ENCODE measurements around the gene CISH.

CISH gene

GRCh38 chr3:50564321-50564720 is 47.3 kb downstream of the CISH start:
- H3K27me3 Mint-ChIP-seq: no peaks in the 10 kb centered on the region
- H3K9me3 Mint-ChIP-seq: no peaks in the 10 kb centered on the region
- ATAC-seq (replicated peaks; ENCODE audit: extremely low read depth, poor library complexity, severe bottlenecking) (no peak), DNase-seq (ENCODE audit: low spot score in 2 of 2) (no peak)
- H3K27ac Mint-ChIP-seq (ENCODE audit: low read depth): no peak overlapping the region
- H3K4me1 Mint-ChIP-seq: peaks cover 35% of the 10 kb centered on the region
- peaks cover 12% of the 10 kb centered on the region for H3K36me3 Mint-ChIP-seq (ENCODE audit: insufficient read depth)
- H3K4me3 Mint-ChIP-seq: no peak overlapping the region

DNA sequence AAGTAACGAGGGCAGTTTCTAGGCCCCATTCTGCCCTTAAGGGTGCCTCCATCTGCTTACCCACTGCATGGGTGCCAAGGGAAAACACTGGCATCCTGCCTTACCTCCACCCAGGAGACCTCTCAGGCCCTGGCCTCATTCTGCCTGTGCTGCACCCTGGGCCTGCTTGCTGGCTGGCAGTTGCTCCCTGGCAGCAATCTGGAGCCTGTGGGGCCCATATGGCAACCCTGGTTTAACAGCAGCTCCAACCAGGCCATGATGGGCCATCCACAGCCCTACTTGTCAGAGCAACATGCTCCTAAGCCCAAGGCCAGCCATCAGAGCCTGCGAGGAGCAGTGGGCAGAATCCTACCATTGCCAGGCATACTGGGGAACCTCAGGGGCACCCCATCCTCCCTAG is 47.7 kb downstream of the CISH start:
- Mint-ChIP-seq H3K9me3 (no peaks in the 10 kb centered on the region), H3K27ac (ENCODE audit: low read depth) (no peak overlapping the region), H3K27me3 (no peaks in the 10 kb centered on the region), H3K4me3 (no peak overlapping the region), H3K36me3 (ENCODE audit: insufficient read depth) (peaks cover 12% of the 10 kb centered on the region), H3K4me1 (peaks cover 35% of the 10 kb centered on the region)
- DNase-seq (ENCODE audit: low spot score in 2 of 2): no peak
- ATAC-seq (replicated peaks; ENCODE audit: extremely low read depth, poor library complexity, severe bottlenecking): no peak

DNA sequence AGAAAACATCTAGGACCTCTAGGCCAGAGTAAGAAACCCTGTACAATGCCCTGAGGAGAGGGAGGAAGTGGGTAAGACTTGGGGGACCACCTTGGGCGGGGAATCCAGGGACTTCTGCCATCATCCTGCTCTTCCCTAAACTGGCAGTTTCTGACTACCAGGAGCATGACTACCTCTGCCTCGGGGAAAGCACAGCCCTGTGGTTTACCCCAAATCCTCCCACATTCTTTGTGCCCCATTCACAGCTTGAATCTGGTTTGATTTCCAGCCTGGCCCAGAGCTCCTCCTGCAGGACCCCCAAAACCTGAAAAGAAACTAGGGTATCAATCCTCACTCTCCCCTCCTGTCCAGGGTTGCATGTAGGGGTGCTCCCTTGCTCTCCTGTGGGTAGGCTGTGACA is 48.7 kb downstream of the CISH start:
- Mint-ChIP-seq H3K27ac (ENCODE audit: low read depth) (no peak overlapping the region), H3K4me3 (no peak overlapping the region), H3K4me1 (peaks cover 33% of the 10 kb centered on the region), H3K36me3 (ENCODE audit: insufficient read depth) (peaks cover 9% of the 10 kb centered on the region), H3K27me3 (no peaks in the 10 kb centered on the region), H3K9me3 (no peaks in the 10 kb centered on the region)
- ATAC-seq (replicated peaks; ENCODE audit: extremely low read depth, poor library complexity, severe bottlenecking): no peak
- DNase-seq (ENCODE audit: low spot score in 2 of 2): no peak

GRCh38 chr3:50559702-50560101 is 51.9 kb downstream of the CISH start:
- no peaks in the 10 kb centered on the region for H3K27me3 Mint-ChIP-seq
- peaks cover 4% of the 10 kb centered on the region for H3K36me3 Mint-ChIP-seq (ENCODE audit: insufficient read depth)
- no peak overlapping the region for H3K27ac Mint-ChIP-seq (ENCODE audit: low read depth)
- no peak for DNase-seq (ENCODE audit: low spot score in 2 of 2)
- no peak for ATAC-seq (replicated peaks; ENCODE audit: extremely low read depth, poor library complexity, severe bottlenecking)
- no peaks in the 10 kb centered on the region for H3K9me3 Mint-ChIP-seq
- peaks cover 11% of the 10 kb centered on the region for H3K4me1 Mint-ChIP-seq
- H3K4me3 Mint-ChIP-seq: no peak overlapping the region

GRCh38 chr3:50557915-50558314 is 53.7 kb downstream of the CISH start:
- Mint-ChIP-seq H3K27ac (ENCODE audit: low read depth) (no peak overlapping the region), H3K4me3 (no peak overlapping the region), H3K36me3 (ENCODE audit: insufficient read depth) (peaks cover 5% of the 10 kb centered on the region), H3K9me3 (no peaks in the 10 kb centered on the region), H3K27me3 (no peaks in the 10 kb centered on the region), H3K4me1 (peaks cover 5% of the 10 kb centered on the region)
- DNase-seq (ENCODE audit: low spot score in 2 of 2) (no peak), ATAC-seq (replicated peaks; ENCODE audit: extremely low read depth, poor library complexity, severe bottlenecking) (no peak)

GRCh38 chr3:50557106-50557505 is 54.5 kb downstream of the CISH start:
- Mint-ChIP-seq H3K27me3 (no peaks in the 10 kb centered on the region), H3K27ac (ENCODE audit: low read depth) (no peak overlapping the region), H3K9me3 (no peaks in the 10 kb centered on the region), H3K36me3 (ENCODE audit: insufficient read depth) (peaks cover 5% of the 10 kb centered on the region), H3K4me3 (no peak overlapping the region), H3K4me1 (peaks cover 5% of the 10 kb centered on the region)
- no peak for DNase-seq (ENCODE audit: low spot score in 2 of 2)
- ATAC-seq (replicated peaks; ENCODE audit: extremely low read depth, poor library complexity, severe bottlenecking): no peak

Measured in central memory CD8-positive, alpha-beta T cell (primary cell).